ENCODE data around the gene TRIM14.

The TRIM14 gene

DNA sequence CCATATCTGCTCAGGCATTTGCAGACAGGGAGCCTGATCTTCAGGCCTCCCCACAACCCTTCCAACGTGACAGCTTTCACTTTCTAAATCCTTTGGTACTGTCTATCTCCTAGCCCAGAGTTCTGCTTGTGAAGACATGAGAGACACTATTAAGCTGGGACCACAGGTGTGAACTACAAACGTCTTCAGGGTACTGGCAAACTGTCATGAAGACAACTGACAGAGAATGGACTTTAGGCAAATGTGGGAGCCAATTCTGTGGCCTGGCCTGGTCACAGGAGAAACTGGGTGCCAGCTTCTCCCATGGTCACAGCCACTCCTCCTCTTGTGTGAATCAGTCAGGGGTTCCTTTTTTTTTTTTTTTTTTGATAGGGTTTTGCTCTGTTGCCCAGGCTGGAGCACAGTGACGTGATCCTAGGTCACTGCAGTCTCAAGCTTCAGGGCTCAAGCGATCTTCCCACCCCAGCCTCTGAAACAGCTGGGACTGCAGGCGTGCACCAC is 10.4 kb downstream of the TRIM14 start:
- H3K23ac ChIP-seq (ENCODE audit: low read length in 2 of 2) = no peak overlapping the region
- no peak overlapping the region for H2BK12ac ChIP-seq (ENCODE audit: low read length in 2 of 2)
- H3K4ac ChIP-seq (ENCODE audit: low read depth in 1 of 2, low read length in 2 of 2) = no peak overlapping the region
- no peak overlapping the region for H3K4me2 ChIP-seq (ENCODE audit: low read length, poor library complexity, severe bottlenecking)
- H3K18ac ChIP-seq (ENCODE audit: low read depth in 1 of 2, low read length in 2 of 2) = no peak overlapping the region
- H3K4me3 ChIP-seq (ENCODE audit: insufficient read depth in 1 of 2, low read depth in 1 of 2, low read length in 2 of 2) = no peak overlapping the region
- no peak overlapping the region for H2AFZ ChIP-seq (ENCODE audit: low read depth, low read length)
- no peaks in the 10 kb centered on the region for H3K4me1 ChIP-seq (ENCODE audit: control insufficient read depth, insufficient read depth, low read depth, low read length)
- no peaks in the 10 kb centered on the region for H3K79me1 ChIP-seq (replicated peaks; ENCODE audit: low read length, poor library complexity, severe bottlenecking)
- no peak overlapping the region for H3K9ac ChIP-seq (ENCODE audit: low read length)
- H3K36me3 ChIP-seq (ENCODE audit: control insufficient read depth in 1 of 2, insufficient read depth in 2 of 2, low read depth in 1 of 2, low read length in 2 of 2) = no peaks in the 10 kb centered on the region
- H3K27me3 ChIP-seq (ENCODE audit: control insufficient read depth in 1 of 2, insufficient read depth in 1 of 2, low read length in 2 of 2) = no peaks in the 10 kb centered on the region
- H4K91ac ChIP-seq (ENCODE audit: low read length) = no peak overlapping the region
- no peak overlapping the region for H2BK15ac ChIP-seq (ENCODE audit: low read depth, poor library complexity, severe bottlenecking)
- DNase-seq = no peak
- no peak overlapping the region for H2BK120ac ChIP-seq (ENCODE audit: low read depth, low read length)
- H3K27ac ChIP-seq (ENCODE audit: low read length, poor library complexity, severe bottlenecking) = no peak overlapping the region
- no peak overlapping the region for H2AK5ac ChIP-seq (ENCODE audit: low read length, severe bottlenecking)
- H3K14ac ChIP-seq (ENCODE audit: low read length in 2 of 2) = no peak overlapping the region
- H3K9me3 ChIP-seq (ENCODE audit: control insufficient read depth, low read length) = no peaks in the 10 kb centered on the region
- no peak overlapping the region for H2BK5ac ChIP-seq (ENCODE audit: low read depth, low read length, poor library complexity, severe bottlenecking)
- 82% methylated on average over 2 of the region's 5 CpGs for WGBS
- H4K8ac ChIP-seq (ENCODE audit: low read length) = no peak overlapping the region

DNA sequence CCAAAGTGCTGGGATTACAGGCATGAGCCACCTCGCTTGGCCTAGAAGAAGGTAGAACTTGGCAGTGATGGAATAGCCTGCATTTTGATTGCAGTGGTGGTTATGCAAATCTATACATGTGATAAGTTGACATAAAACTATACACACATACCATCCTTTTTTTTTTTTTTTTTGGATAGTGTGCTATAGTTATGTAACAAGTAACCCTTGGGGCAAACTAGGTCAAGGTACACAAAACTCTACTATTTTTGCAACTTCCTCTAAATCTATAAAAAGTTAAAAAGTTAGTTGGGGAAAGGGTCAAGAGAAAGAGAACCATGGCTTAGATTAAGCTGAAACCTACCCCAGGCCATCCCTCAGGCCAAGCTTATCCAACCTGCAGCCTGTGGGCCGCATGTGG is 11.1 kb downstream of the TRIM14 start:
- Histone ChIP-seq H3K9me3 (ENCODE audit: control insufficient read depth, low read length) (no peaks in the 10 kb centered on the region), H2BK5ac (ENCODE audit: low read depth, low read length, poor library complexity, severe bottlenecking) (no peak overlapping the region), H3K4me3 (ENCODE audit: insufficient read depth in 1 of 2, low read depth in 1 of 2, low read length in 2 of 2) (no peak overlapping the region), H2BK15ac (ENCODE audit: low read depth, poor library complexity, severe bottlenecking) (no peak overlapping the region), H3K4me2 (ENCODE audit: low read length, poor library complexity, severe bottlenecking) (no peak overlapping the region), H4K91ac (ENCODE audit: low read length) (no peak overlapping the region), H2BK120ac (ENCODE audit: low read depth, low read length) (no peak overlapping the region), H3K4me1 (ENCODE audit: control insufficient read depth, insufficient read depth, low read depth, low read length) (no peaks in the 10 kb centered on the region), H4K8ac (ENCODE audit: low read length) (no peak overlapping the region), H3K27ac (ENCODE audit: low read length, poor library complexity, severe bottlenecking) (no peak overlapping the region), H3K79me1 (replicated peaks; ENCODE audit: low read length, poor library complexity, severe bottlenecking) (no peaks in the 10 kb centered on the region), H3K14ac (ENCODE audit: low read length in 2 of 2) (no peak overlapping the region), H3K9ac (ENCODE audit: low read length) (no peak overlapping the region), H2BK12ac (ENCODE audit: low read length in 2 of 2) (no peak overlapping the region), H3K23ac (ENCODE audit: low read length in 2 of 2) (no peak overlapping the region), H2AK5ac (ENCODE audit: low read length, severe bottlenecking) (no peak overlapping the region), H3K4ac (ENCODE audit: low read depth in 1 of 2, low read length in 2 of 2) (no peak overlapping the region), H3K18ac (ENCODE audit: low read depth in 1 of 2, low read length in 2 of 2) (no peak overlapping the region), H3K27me3 (ENCODE audit: control insufficient read depth in 1 of 2, insufficient read depth in 1 of 2, low read length in 2 of 2) (no peaks in the 10 kb centered on the region), H2AFZ (ENCODE audit: low read depth, low read length) (no peak overlapping the region), H3K36me3 (ENCODE audit: control insufficient read depth in 1 of 2, insufficient read depth in 2 of 2, low read depth in 1 of 2, low read length in 2 of 2) (no peaks in the 10 kb centered on the region)
- 100% methylated on average over 1 of the region's 2 CpGs for WGBS
- no peak for DNase-seq

DNA sequence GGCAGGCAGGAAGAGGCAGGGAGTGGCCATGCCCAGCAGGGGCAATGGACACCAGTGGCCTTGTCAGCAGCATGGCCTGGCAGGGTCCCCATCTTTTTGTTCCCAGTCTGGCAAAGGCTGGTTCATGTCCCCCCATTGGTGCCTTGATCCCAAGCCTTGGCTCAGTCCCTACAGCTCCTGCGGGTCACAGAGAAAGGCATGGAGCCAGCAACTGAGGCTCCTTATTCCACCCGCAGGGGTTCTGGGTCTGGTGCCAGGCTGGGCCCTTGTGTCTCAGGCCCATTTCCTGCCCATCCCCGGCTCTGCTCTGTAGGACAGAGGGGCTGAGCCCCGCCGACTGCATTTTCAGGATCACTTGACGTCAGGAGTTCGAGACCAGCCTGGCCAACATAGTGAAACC is 14.0 kb downstream of the TRIM14 start:
- Histone ChIP-seq H3K4me3 (ENCODE audit: insufficient read depth in 1 of 2, low read depth in 1 of 2, low read length in 2 of 2) (no peak overlapping the region), H3K27me3 (ENCODE audit: control insufficient read depth in 1 of 2, insufficient read depth in 1 of 2, low read length in 2 of 2) (no peaks in the 10 kb centered on the region), H4K8ac (ENCODE audit: low read length) (no peak overlapping the region), H3K4me2 (ENCODE audit: low read length, poor library complexity, severe bottlenecking) (no peak overlapping the region), H2BK5ac (ENCODE audit: low read depth, low read length, poor library complexity, severe bottlenecking) (no peak overlapping the region), H3K79me1 (replicated peaks; ENCODE audit: low read length, poor library complexity, severe bottlenecking) (no peaks in the 10 kb centered on the region), H3K23ac (ENCODE audit: low read length in 2 of 2) (no peak overlapping the region), H3K14ac (ENCODE audit: low read length in 2 of 2) (no peak overlapping the region), H2BK12ac (ENCODE audit: low read length in 2 of 2) (no peak overlapping the region), H3K4ac (ENCODE audit: low read depth in 1 of 2, low read length in 2 of 2) (no peak overlapping the region), H3K27ac (ENCODE audit: low read length, poor library complexity, severe bottlenecking) (no peak overlapping the region), H2AK5ac (ENCODE audit: low read length, severe bottlenecking) (no peak overlapping the region), H3K18ac (ENCODE audit: low read depth in 1 of 2, low read length in 2 of 2) (no peak overlapping the region), H3K9me3 (ENCODE audit: control insufficient read depth, low read length) (no peaks in the 10 kb centered on the region), H3K4me1 (ENCODE audit: control insufficient read depth, insufficient read depth, low read depth, low read length) (no peaks in the 10 kb centered on the region), H2AFZ (ENCODE audit: low read depth, low read length) (no peak overlapping the region), H2BK15ac (ENCODE audit: low read depth, poor library complexity, severe bottlenecking) (no peak overlapping the region), H3K36me3 (ENCODE audit: control insufficient read depth in 1 of 2, insufficient read depth in 2 of 2, low read depth in 1 of 2, low read length in 2 of 2) (no peaks in the 10 kb centered on the region), H4K91ac (ENCODE audit: low read length) (no peak overlapping the region), H3K9ac (ENCODE audit: low read length) (no peak overlapping the region), H2BK120ac (ENCODE audit: low read depth, low read length) (no peak overlapping the region)
- 95% methylated on average over 7 of the region's 7 CpGs for WGBS
- no peak for DNase-seq

DNA sequence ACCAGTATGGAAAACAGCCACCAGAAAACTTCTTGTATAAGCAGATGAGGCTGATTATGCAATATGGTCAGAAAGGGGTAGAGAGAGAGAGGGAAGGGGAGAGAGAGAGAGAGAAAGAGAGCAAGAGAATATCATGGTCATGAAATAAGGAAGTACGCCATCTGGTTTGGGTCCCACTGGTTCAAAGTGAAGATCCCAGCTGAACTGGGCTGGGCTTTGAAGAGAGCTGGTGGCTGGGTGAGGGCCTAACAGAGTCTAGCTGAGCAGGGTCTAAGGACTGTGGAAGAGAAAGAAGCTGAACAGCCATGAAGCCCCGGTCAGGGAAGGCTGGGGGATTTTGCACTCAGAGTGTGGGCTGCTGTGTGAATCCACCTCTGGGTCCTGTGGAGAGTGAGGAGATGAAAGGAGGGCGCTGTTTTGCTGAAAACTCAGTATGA is 14.6 kb downstream of the TRIM14 start:
- DNase-seq = no peak
- Histone ChIP-seq H2AK5ac (ENCODE audit: low read length, severe bottlenecking) (no peak overlapping the region), H2BK12ac (ENCODE audit: low read length in 2 of 2) (no peak overlapping the region), H3K14ac (ENCODE audit: low read length in 2 of 2) (no peak overlapping the region), H3K79me1 (replicated peaks; ENCODE audit: low read length, poor library complexity, severe bottlenecking) (no peaks in the 10 kb centered on the region), H3K4ac (ENCODE audit: low read depth in 1 of 2, low read length in 2 of 2) (no peak overlapping the region), H2BK5ac (ENCODE audit: low read depth, low read length, poor library complexity, severe bottlenecking) (no peak overlapping the region), H2AFZ (ENCODE audit: low read depth, low read length) (no peak overlapping the region), H4K91ac (ENCODE audit: low read length) (no peak overlapping the region), H3K36me3 (ENCODE audit: control insufficient read depth in 1 of 2, insufficient read depth in 2 of 2, low read depth in 1 of 2, low read length in 2 of 2) (no peaks in the 10 kb centered on the region), H3K4me3 (ENCODE audit: insufficient read depth in 1 of 2, low read depth in 1 of 2, low read length in 2 of 2) (no peak overlapping the region), H3K4me1 (ENCODE audit: control insufficient read depth, insufficient read depth, low read depth, low read length) (no peaks in the 10 kb centered on the region), H2BK15ac (ENCODE audit: low read depth, poor library complexity, severe bottlenecking) (no peak overlapping the region), H4K8ac (ENCODE audit: low read length) (no peak overlapping the region), H3K23ac (ENCODE audit: low read length in 2 of 2) (no peak overlapping the region), H3K4me2 (ENCODE audit: low read length, poor library complexity, severe bottlenecking) (no peak overlapping the region), H3K27me3 (ENCODE audit: control insufficient read depth in 1 of 2, insufficient read depth in 1 of 2, low read length in 2 of 2) (no peaks in the 10 kb centered on the region), H3K9me3 (ENCODE audit: control insufficient read depth, low read length) (no peaks in the 10 kb centered on the region), H3K18ac (ENCODE audit: low read depth in 1 of 2, low read length in 2 of 2) (no peak overlapping the region), H3K27ac (ENCODE audit: low read length, poor library complexity, severe bottlenecking) (no peak overlapping the region), H3K9ac (ENCODE audit: low read length) (no peak overlapping the region), H2BK120ac (ENCODE audit: low read depth, low read length) (no peak overlapping the region)
- WGBS = over 99% methylated on average over 3 of the region's 3 CpGs
